Caki2 (cell line): ENCODE data around the gene KCNIP3. TPM values are rescaled to one million over a fixed set of nuclear protein-coding genes. Genes with fewer than 3 reads are reported as not detected.
"Not testable (repeated sequence)": the region's sequence is repeated elsewhere in the genome, so short reads cannot be mapped to it uniquely, and the experiment has no call there.

ENCODE experiments used
- DNase-seq: peaks from one replicate; pipeline ENCODE4 v3.0.0-alpha.2; 2015; ENCODE audit warnings: low read depth
- in situ Hi-C: cut with HindIII; loops from 2 replicates; pipeline ENCODE4 v1.10.0; 2016; ENCODE audit warnings: low sequenced_read_pairs, low pct_unique_long_range_greater_than_20kb, mixed read lengths
- total RNA-seq: library from RNA; depleted of rRNA; stranded (reverse); fragments of >200 nt; shearing (Covaris generic); gene quantifications from 2 replicates; pipeline ENCODE4 v1.2.3, GENCODE V29; 2014; ENCODE audit warnings: low replicate concordance; rRNA removed

Gene KCNIP3
- 1.0 and 1.2 TPM in 2 replicates for total RNA-seq

DNA sequence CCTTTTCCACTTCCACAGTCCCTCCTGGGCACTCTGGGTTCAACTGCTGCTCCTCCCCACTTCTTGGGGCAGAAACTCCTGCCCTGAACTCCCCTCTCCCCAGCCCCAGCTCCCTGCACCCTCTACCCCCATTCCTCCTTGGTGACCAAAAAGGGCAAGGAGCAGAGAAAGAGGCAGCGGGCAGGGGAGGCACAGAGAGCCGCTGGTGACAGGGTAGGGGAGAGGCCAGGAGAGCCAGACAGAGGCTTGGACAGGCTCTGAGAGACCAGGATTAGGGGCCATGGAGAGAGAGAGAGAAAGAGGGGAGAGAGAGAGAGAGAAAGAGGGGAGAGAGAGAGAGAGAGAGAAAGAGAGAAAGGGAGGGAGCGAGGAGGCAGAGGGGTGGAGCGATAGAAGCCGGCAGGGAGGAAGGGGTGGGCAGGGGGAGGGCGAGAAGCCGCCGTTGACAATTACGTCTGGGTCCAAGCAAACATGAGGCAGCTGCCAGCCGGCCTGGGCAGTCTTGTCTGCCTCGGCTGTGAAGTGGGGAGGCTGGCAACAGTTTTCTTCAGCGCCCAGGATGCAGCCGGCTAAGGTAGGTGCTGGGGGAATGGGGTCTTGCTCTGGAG lies at the start of gene KCNIP3:
Gene KCNIP3, plus strand, starts transcription at position 468 of the 608 bp plus-strand sequence. Its CDS starts 92 bp downstream, at position 560.
- DNase-seq, result no peak
- in situ Hi-C loops, result no loop called here

DNA sequence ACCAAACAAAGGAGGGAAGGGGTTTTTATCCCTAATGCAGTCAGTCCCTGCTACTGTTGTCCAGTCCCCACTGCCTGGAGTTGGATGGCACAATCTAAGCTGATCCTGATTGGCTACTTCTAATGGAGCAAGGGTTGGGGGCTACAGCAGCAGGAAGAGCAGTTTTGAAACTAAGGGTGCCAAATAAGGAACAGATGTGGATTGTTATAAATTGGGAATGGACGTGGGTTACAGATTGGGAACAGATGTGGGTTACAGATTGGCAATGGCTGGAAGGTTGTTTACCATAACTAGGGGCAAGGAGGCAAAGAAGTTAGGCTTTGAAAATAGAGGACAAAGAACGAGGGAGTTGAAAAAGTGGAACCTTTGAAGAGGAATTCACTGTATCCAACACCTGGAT lies 38.9 kb upstream of the KCNIP3 start:
- no peak for DNase-seq
- in situ Hi-C loops, result no loop called here

DNA sequence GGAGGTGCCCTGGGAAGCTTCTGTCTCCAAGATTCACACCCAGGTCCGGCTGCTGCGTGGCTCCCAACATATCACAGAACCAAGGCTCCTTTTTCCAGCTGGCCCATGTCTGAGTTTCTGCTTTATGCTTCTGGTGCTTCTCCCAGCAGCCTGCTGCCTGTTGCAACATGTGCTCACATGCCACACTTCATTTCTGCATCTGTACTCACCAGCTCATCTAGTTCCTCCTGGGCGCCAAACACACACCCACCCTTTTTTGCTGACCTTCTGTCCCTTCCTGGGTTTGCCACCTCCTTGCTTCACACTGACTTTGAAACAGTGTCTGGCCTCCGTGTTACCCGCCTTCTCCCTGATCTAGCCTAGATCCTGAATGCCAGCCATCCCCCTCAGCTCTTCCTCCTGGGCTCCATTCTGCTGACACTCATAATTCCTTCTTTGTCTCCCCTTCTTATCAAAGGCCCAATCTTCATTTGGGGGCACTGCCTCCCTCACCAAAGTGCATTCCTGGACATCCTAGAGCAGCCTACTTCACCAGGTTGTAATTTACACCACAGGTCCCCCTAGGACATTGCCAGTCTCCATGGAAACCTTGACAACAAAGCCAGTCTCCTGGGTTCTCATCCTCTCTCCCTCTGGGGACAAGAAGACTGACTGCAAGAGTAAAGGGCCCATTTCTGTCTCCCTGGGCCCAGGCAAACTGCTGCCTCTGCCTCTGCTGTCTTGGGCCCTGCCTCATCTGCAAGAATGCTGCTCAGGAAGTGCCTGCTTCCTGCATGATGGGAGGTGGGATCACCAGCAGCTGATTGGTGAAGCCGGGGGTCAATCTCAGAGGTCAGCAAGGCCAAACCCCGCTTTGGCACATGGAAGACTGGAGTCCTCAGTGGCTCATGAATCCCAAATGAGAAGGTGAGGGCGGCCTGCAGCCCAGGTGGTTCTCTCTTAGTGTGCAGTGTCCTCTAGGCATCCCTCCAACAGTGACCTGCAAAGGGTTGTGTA lies 36.8 kb upstream of the KCNIP3 start:
- DNase-seq, result no peak
- in situ Hi-C loops, result no loop called here

DNA sequence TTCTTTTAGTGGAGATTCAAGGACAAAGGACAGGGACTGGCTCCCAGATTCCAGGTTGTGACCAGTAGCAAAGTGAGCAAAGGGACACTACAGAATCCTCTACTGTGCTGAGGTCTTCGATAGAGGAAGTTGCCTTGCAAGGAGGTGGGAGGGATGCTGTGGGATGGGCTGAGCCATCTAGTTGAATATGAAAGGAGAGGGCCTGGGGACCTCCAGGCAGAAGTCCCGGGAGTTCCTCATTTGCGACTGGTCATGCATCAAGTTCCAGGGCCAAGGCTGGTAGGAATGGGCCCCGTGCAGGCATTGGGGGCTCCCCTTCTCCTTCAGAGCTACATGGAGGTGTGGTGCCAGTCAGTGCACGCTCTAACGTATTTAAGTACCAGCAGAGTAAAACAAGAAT lies 35.5 kb upstream of the KCNIP3 start:
- in situ Hi-C loops, result no loop called here
- DNase-seq, result no peak

DNA sequence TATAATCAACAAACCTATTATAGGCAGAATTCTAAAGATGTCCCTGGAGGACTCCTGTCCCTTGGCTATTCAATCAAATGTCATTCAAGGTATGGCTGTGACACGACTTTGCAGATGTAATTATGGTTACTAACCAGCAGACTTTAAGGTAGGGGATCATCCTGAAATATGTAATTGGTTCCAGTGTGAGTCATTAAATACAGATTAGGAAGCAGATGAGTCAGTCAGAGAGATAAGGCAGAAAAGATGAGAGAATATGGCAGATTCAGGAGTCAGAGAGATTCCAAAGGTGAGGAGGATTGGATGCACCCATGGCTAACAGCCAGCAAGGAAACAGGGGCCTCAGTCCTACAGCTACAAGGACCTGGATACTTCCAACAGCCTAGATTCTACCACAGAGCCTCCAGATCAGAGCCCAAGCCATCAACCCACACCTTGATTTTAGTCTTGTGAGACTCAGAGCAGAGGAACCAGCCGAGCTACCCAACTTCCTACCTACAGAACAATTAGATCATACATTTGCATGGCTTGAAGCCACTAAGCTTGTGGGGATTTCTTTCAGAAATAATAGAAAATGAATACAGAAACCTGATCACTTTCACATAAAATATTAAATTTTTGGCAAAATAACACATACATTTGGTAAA lies 34.1 kb upstream of the KCNIP3 start:
- in situ Hi-C loops, result no loop called here
- no peak for DNase-seq

DNA sequence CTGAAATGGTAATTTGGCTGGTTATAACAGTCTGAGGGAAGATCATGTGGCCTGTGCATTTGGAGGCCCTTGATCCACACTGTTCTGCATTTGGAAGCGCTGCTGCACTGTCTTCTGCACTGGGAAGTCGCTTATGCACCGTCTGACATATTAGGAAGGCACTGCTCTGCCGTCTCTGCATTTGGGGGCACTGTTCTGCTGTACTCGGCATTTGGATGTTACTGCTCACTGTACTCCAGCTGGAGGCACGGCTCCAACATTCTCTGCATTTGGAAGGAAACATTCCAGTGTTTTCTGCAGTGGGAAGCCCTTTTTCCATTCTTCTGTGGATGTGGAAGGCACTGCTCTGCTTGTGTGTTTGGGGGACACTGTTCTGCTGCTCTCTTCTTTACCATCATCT lies 32.5 kb upstream of the KCNIP3 start:
- no peak for DNase-seq
- in situ Hi-C loops, result no loop called here

DNA sequence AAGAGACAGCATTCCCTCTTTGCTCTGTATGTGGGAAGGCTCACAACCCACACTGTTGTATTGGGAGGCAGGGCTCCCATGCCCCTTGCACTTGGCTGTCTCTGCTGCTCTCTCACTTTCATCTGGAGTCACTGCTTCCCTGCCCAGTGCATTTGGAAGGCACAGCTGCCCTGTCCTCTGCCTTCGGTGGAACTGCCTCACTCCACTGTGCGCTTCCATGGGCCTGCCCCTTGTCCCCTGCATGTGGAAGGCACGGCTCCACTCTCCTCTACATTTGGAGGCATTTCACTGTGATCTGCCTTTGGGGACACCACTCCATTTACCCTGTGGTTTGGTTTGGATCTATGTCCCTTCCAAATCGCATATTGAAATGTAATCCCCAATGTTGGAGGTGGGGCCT lies 32.0 kb upstream of the KCNIP3 start:
- in situ Hi-C loops, result no loop called here
- DNase-seq, result no peak

DNA sequence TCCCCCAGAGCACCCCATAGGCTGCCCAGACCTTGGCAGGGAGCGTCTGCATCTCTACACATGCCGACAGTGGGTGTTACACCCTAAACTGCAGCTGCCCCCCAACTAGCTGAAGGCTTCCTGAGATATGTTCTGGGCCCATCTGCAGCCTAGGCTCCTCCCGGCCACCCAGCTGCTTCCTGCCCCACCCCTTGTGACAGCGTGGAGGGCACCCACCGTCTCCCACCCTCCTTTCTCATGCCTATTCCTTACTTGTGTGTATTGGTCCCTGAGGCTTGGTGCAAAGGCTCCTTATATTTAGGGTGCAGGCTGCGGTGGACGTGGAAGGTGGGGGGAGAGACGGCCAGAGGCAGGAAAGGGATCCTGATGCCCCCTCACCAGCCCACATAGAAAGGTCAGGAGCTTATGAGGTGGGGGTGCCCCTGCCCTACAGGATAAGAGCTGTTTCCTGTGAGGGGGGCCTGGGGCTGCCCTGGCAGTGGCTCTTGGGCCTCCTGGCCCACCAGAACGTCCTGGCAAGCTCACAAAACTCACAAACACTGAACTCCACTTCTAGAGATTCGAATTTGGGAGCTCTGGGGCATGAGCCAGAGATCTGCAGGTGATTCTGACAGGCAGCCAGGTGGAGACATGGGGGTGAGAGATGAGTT lies 30.2 kb upstream of the KCNIP3 start:
- no peak for DNase-seq
- in situ Hi-C loops, result no loop called here

DNA sequence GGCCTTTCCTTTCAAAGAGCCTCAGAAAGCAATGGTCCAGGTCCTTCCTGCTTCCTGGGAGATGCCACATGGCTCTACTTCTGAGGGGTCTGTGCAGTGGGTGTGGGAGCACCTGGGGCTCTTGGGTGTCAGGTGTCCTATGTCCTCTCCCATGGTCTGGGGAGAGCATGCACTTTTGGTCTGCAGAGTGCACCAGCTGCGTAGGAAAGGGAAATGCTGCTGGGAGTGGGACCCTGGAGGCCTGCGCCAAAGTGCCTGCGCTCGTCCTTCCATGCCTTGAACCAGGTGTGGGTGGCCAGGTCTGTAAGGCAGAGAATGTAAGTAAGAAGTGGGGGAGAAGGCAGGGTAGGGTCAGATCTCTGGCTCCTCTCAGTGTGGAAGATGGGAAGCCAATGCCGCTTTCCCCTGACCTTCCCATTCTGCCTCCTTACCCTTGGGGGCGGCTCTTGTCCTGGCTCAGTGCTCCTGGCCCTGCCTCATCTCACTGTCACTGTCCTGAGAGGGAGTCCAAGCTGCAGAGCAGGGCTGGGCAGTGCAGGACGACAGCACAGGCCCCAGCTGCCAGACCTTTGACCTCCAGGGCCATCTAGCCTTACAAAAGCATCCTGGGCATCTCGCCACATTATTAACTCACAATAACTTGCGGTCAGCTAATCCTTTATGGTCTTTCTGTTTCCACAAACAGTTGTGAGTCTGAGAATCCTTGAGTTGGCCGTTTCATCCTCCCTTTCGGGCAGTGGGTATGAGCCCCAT lies 29.5 kb upstream of the KCNIP3 start:
- DNase-seq, result no peak
- in situ Hi-C loops, result no loop called here

DNA sequence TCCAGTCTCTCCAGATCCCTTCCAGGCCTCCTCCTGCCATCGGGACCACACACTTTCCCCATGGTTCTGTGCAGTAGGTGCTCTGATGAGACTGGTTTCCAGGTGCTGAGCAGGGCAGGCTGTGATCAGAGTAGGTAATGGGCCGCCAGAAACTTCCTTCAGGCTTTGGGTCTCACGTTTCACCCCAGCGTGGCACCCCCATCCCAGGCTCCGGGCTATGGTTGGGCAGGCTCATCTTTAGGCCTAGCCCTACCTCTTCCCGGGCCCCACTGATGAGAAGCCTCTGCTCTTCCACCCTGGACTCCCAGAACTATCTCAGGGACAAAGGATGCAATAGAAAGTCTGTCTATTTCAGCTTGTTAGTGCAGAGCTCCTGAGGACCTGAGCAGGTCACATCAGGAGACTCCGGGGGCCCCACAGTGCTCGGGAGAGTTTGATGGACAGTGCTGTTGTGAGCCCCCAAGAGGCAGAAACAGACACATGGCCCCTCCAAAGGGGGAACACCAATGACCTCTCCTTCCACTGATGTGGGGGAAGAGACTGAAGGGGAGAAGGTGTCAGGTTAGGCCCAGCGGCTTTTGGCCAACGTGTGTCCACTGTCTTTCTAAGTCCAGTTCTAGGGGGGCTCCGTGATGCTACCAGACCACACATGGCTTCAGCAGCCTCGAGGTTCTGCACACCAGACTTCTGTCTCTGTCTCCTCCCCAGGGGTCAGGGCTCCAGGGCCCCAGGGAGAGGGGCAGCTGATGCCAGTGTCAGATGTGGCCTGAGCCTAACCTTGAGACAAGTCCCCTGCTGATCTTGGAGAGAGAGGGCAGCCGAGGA lies 28.7 kb upstream of the KCNIP3 start:
- in situ Hi-C loops, result no loop called here
- no peak for DNase-seq

DNA sequence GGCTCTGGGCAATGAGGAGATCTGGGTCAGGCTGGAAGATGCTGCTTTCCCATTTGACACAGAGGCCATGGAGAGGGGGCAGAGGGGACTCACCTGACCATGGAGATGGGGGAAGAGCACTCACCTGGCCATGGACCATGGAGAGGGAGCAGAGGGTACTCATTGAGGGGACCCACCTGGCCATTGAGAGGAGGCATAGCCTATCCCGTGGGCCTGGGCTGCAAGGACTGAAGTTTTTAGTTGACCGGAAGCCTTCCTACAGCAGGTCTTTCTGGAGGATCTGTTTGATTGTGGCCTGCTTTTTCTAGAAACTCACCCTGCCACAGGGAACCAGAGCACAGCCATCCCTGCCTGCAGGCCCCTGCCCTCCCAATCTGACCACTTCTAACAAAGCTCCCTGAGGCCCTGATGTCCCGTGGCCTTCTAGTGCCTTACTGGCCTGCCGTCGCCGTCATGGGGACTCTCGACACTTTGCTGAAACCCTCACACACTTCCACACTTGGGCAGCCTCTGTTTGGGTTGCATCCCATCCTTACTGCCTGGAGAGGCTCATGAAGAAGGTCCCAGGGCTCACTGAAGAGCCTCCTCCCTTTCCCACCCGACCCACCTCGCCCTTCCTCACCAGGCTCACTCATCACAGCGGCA lies 28.0 kb upstream of the KCNIP3 start:
- in situ Hi-C loops, result no loop called here
- no peak for DNase-seq

DNA sequence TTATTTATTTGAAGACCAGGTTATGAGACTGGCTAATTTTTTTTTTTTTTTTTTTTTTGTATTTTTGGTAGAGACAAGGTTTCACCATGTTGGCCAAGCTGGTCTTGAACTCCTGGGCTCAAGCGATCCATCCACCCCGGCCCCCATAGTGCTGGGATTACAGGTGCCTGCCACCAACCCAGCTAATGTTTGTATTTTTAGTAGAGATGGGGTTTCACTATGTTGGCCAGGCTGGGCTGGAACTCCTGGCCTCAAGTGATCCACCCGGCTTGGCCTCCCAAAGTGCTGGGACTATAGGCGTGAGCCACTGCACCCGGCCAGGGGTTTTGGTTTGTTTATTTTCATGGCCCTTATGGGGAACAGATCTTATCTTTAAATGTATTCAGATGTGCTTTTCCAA lies 27.4 kb upstream of the KCNIP3 start:
- DNase-seq, in situ Hi-C loops: not testable (repeated sequence)

DNA sequence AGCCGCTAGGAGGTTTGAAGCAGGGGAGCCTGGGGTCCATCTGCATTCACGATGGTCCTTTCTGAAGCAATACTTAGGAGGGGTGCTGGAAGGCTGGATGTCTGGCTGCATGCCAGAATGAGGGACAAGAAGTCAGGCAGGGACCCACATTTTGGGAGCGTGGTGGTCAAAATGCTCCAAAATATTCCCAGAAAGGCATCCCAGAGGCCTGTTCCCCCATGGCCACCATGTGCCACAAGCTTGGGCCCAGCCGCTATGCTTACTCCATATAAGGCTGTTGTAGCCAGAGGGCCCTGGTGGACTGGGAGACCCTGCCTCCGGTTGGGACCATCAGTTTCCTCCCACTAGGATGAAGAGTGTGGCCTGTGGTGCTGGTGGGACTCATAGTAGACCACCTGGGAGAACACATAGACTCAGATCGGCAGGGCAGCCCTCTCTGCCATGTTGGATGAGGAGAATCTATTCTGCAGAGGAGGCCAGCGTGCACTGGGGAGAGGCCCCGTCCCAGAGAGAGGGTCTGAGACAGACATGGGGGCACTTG lies 26.5 kb upstream of the KCNIP3 start:
- no peak for DNase-seq

DNA sequence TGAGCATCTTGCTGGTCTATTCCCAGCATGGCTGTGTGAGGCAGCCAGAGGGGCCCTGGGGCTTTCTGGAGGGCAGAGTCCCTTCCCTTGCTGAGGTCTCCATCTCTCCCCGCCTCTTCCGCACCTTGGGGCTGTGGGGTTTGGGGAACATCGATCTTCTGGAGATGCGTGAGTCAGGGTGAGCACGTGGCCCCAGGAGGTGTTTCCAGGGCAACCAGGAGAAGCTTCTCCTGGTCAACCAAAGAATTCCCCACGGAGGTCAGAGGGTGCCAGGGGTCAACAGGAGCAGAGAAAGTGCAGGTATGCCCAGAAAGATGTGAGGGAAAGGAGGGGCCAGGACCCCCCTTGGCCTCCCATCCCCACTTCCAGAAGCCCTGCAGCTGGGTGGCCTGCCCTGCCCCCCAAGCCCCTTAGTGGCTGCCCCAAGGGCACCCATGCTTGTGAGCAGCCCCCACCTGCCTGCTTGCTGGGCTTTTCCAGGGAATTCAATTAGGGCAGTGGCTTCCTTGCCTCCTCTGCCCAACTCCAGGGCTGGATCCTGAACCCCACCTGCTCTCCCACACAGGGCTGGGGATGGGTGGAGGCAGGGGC lies 25.7 kb upstream of the KCNIP3 start:
- in situ Hi-C loops, result no loop called here
- DNase-seq, result no peak

More for the DNA sequence above, 26.5 kb upstream of the KCNIP3 start:
- in situ Hi-C loops, result no loop called here

DNA sequence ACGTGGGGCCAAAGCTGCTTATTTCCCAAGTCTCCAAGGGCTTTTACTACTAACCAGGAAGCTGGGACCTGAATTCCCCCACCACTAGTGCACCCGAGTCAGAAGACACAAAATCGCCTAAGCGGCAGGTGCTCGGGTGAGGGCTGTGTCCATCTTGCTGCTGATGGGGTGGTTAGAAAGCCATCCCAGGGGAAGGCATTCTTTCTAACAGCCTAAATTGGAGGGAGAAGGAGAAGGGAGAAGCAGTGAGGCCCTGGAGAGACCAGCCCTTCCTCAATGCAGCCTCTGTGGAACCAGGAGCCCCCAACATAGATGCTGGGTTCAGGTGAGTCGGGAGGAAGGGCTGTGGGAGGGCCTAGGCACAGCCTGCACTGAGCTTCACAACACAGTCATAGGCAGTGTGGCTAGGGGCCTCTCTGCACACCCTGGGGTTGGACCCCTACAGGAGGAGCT lies 24.8 kb upstream of the KCNIP3 start:
- in situ Hi-C loops, result no loop called here
- DNase-seq, result no peak

DNA sequence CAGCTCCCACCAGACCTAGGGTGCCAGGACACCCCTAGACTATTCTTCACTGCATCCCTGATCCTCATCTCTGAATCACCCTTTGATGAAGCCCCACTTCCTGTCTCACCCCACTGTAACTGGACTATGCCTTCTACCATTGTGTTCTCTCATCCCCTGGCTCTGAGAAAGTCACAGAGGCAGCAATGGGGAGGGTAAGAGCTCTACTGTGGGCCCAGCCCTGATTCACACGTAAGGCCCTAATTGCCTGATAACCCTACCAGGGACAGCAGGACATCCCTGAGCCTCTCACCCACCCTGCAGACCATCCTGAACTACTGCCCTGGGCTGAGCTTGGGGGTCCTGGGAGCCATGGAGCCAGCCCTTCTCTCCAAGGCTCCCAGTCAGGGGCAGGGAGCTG lies 24.4 kb upstream of the KCNIP3 start:
- DNase-seq, result no peak
- in situ Hi-C loops, result no loop called here
